DOHH2 (cell line): Measurements from ENCODE around the gene OS9.

Source experiments
- H3F3A ChIP-seq: fragments of 200-600 bp; sonication (generic), shearing (Covaris generic); 2 replicates; pipeline ENCODE4 v1.6.0; 2016; ENCODE audit warnings: antibody characterized with exemption, mild to moderate bottlenecking; ENCODE audit not compliant: control insufficient read depth, insufficient read depth
- H3K27ac ChIP-seq: fragments of 200-600 bp; sonication (generic); 2 replicates; pipeline ENCODE4 v1.5.1; 2014; ENCODE audit warnings: low read depth, mild to moderate bottlenecking, low read length, moderate library complexity
- H3K27me3 ChIP-seq: fragments of 200-600 bp; sonication (generic); 2 replicates; pipeline ENCODE4 v1.6.1; 2014; ENCODE audit warnings: mild to moderate bottlenecking, low read length, mixed read lengths; ENCODE audit not compliant: control insufficient read depth
- H3K36me3 ChIP-seq: fragments of 200-600 bp; sonication (generic); 2 replicates; pipeline ENCODE4 v1.6.1; 2014; ENCODE audit warnings: mild to moderate bottlenecking, low read length, moderate library complexity, mixed read lengths; ENCODE audit not compliant: control insufficient read depth
- H3K4me1 ChIP-seq: fragments of 200-600 bp; sonication (generic); 2 replicates; pipeline ENCODE4 v1.6.1; 2014; ENCODE audit warnings: mild to moderate bottlenecking, low read length, mixed read lengths; ENCODE audit not compliant: control insufficient read depth
- H3K4me2 ChIP-seq: fragments of 200-600 bp; sonication (generic); 2 replicates; pipeline ENCODE4 v1.6.0; 2014; ENCODE audit warnings: mild to moderate bottlenecking, low read length, moderate library complexity
- H3K4me3 ChIP-seq: fragments of 200-600 bp; sonication (generic); 2 replicates; pipeline ENCODE4 v1.5.1; 2014; ENCODE audit warnings: mild to moderate bottlenecking, low read length, mixed read lengths
- H3K79me2 ChIP-seq: fragments of 200-600 bp; sonication (generic); 2 replicates; pipeline ENCODE4 v1.6.1; 2014; ENCODE audit warnings: mild to moderate bottlenecking, low read length, mixed read lengths; ENCODE audit not compliant: control insufficient read depth
- H3K9me2 ChIP-seq: fragments of 200-600 bp; sonication (generic); replicated peaks from 2 replicates; pipeline ENCODE4 v1.6.1; 2014; ENCODE audit warnings: mild to moderate bottlenecking, low read length, mixed read lengths; ENCODE audit not compliant: control insufficient read depth
- H3K9me3 ChIP-seq: fragments of 200-600 bp; sonication (generic); 2 replicates; pipeline ENCODE4 v1.6.1; 2014; ENCODE audit warnings: antibody characterized with exemption, low read length, mixed read lengths; ENCODE audit not compliant: control insufficient read depth, insufficient read depth
- H4K20me1 ChIP-seq: fragments of 200-600 bp; sonication (generic); 2 replicates; pipeline ENCODE4 v1.6.0; 2014; ENCODE audit warnings: low read depth, mild to moderate bottlenecking, antibody characterized with exemption, low read length, moderate library complexity; ENCODE audit not compliant: control insufficient read depth, insufficient read depth
- EZH2phosphoT487 ChIP-seq: fragments of 200-600 bp; sonication (generic); IDR thresholded peaks from 2 replicates; pipeline ENCODE4 v1.6.1; 2017; ENCODE audit warnings: borderline replicate concordance, mild to moderate bottlenecking, antibody characterized with exemption, low read length, moderate library complexity, mixed read lengths
- TF ChIP-seq, protein P1 (sequence below): fragments of 200-600 bp; sonication (generic); IDR thresholded peaks from one replicate; pipeline ENCODE4 v1.5.1; 2014; ENCODE audit warnings: antibody characterized with exemption, mild to moderate bottlenecking, low read depth, low read length; ENCODE audit not compliant: poor library complexity, severe bottlenecking

Gene OS9

DNA sequence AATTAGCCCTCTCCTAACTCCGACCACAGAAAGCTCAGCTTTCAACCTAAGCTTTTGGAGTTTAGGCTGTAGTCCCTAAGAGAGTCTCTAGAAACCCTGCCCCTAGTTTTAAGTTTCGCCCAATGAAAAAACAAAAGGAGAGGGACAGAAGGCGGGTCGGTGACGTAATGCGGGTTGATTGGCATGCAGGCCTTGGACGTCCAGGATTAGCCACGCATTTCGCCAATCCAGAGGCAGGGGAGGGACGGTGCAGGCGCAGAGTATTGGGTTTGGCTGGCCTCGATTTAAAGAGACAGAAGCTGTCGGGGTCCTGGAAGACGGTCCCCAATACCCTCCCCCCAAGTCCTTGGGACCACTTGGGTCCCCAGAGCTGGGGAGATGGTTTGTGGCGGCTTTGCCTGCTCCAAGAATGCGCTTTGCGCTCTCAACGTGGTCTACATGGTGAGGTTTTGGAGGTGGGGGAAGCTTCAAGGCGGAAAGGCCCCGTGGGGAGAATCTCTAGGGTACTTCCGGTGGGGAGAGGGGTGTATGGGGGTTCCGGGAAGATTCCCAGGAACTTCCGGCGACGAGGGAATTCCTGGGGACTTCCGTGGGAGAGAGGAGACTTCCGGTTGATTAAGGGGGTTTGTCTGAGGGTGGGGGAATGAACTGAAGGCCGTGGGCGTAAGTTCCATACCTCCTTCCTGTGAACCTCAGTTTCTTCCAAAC, 51.0 kb downstream of the OS9 start, which contains the start of gene TSPAN31:
Gene TSPAN31 (plus strand): TSS at position 263 of the 708 bp plus-strand sequence. CDS start 116 bp downstream, at position 379.
- H3K4me2 ChIP-seq, result peak within 1 kb of the TSS; percentile 77
- H3K36me3 ChIP-seq, result peaks cover 47% of the 10 kb centered on the region
- no peak for TF ChIP-seq EZH2phosphoT487
- TF ChIP-seq, protein P1, sequence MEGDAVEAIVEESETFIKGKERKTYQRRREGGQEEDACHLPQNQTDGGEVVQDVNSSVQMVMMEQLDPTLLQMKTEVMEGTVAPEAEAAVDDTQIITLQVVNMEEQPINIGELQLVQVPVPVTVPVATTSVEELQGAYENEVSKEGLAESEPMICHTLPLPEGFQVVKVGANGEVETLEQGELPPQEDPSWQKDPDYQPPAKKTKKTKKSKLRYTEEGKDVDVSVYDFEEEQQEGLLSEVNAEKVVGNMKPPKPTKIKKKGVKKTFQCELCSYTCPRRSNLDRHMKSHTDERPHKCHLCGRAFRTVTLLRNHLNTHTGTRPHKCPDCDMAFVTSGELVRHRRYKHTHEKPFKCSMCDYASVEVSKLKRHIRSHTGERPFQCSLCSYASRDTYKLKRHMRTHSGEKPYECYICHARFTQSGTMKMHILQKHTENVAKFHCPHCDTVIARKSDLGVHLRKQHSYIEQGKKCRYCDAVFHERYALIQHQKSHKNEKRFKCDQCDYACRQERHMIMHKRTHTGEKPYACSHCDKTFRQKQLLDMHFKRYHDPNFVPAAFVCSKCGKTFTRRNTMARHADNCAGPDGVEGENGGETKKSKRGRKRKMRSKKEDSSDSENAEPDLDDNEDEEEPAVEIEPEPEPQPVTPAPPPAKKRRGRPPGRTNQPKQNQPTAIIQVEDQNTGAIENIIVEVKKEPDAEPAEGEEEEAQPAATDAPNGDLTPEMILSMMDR, result no peak
- no peaks in the 10 kb centered on the region for H3K27me3 ChIP-seq
- peak within 1 kb of the TSS; percentile 56 for H3K27ac ChIP-seq
- peak within 1 kb of the TSS; percentile 93 for H3K4me3 ChIP-seq
- H3K79me2 ChIP-seq, result peaks cover 41% of the 10 kb centered on the region
- H3K9me3 ChIP-seq, result no peaks in the 10 kb centered on the region
- H3K9me2 ChIP-seq, result no peaks in the 10 kb centered on the region
- H4K20me1 ChIP-seq, result no peaks in the 10 kb centered on the region
- peaks cover 29% of the 10 kb centered on the region for H3F3A ChIP-seq
- peaks cover 57% of the 10 kb centered on the region for H3K4me1 ChIP-seq

DNA sequence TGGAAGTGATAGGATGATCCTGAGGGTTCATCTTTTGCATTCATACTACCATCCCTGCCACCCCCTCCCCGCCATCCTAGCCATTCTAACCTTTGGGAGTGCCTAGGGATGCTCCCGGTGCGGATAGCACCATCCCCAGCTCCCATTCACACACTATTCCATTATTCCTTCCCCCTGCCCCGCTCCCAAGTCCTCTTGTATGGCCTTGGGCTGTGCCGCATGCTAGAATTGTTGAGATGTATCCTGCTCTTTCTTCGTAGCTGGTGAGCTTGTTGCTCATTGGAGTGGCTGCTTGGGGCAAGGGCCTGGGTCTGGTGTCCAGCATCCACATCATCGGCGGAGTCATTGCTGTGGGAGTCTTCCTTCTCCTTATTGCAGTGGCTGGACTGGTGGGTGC, 51.6 kb downstream of the OS9 start:
- peaks cover 29% of the 10 kb centered on the region for H3F3A ChIP-seq
- no peaks in the 10 kb centered on the region for H4K20me1 ChIP-seq
- no peaks in the 10 kb centered on the region for H3K9me2 ChIP-seq
- H3K4me1 ChIP-seq, result peaks cover 55% of the 10 kb centered on the region
- H3K36me3 ChIP-seq, result peaks cover 52% of the 10 kb centered on the region
- H3K9me3 ChIP-seq, result no peaks in the 10 kb centered on the region
- peak overlapping the region; percentile 77 for H3K4me2 ChIP-seq
- H3K27ac ChIP-seq, result peak overlapping the region; percentile 56
- no peaks in the 10 kb centered on the region for H3K27me3 ChIP-seq
- H3K79me2 ChIP-seq, result peaks cover 41% of the 10 kb centered on the region
- peak overlapping the region; percentile 93 for H3K4me3 ChIP-seq
- TF ChIP-seq, protein P1, result no peak
- no peak for TF ChIP-seq EZH2phosphoT487

DNA sequence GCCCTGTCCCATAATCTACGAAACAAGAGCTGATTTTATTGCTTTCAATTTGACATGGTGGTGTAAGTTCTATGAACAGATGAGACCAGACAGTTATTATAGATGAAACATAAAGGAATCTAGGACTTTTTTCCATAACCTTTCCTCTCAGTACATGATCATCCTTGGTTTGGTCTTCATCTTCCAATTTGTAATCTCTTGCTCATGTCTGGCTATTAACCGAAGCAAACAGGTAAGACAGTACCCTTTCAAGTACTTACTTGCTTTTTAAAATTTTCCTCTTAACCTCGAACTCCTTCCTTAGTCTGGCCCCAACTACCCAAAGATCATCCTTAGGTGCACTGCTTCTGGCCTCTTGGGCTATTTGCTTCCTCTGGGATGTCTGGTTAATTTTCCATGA, 52.1 kb downstream of the OS9 start:
- Histone ChIP-seq H3K4me3 (peak overlapping the region; percentile 93), H3K9me3 (no peaks in the 10 kb centered on the region), H4K20me1 (no peaks in the 10 kb centered on the region; the same call in 1 of the 2 replicates), H3K4me1 (peaks cover 55% of the 10 kb centered on the region), H3K27me3 (no peaks in the 10 kb centered on the region), H3F3A (peaks cover 29% of the 10 kb centered on the region), H3K36me3 (peaks cover 57% of the 10 kb centered on the region), H3K4me2 (peak overlapping the region; percentile 77), H3K27ac (no peak overlapping the region), H3K9me2 (no peaks in the 10 kb centered on the region), H3K79me2 (peaks cover 41% of the 10 kb centered on the region)
- TF ChIP-seq, protein P1, result no peak
- TF ChIP-seq EZH2phosphoT487, result no peak
